ENCODE data around the gene GPR65.
A peak's percentile ranks its signal among the peaks of the same experiment; 100 is the strongest.

The GPR65 gene, protein sequence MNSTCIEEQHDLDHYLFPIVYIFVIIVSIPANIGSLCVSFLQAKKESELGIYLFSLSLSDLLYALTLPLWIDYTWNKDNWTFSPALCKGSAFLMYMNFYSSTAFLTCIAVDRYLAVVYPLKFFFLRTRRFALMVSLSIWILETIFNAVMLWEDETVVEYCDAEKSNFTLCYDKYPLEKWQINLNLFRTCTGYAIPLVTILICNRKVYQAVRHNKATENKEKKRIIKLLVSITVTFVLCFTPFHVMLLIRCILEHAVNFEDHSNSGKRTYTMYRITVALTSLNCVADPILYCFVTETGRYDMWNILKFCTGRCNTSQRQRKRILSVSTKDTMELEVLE
- 27.2 to 35.4 (median 30.8) reads per million in 4 experiments for total RNA-seq

DNA sequence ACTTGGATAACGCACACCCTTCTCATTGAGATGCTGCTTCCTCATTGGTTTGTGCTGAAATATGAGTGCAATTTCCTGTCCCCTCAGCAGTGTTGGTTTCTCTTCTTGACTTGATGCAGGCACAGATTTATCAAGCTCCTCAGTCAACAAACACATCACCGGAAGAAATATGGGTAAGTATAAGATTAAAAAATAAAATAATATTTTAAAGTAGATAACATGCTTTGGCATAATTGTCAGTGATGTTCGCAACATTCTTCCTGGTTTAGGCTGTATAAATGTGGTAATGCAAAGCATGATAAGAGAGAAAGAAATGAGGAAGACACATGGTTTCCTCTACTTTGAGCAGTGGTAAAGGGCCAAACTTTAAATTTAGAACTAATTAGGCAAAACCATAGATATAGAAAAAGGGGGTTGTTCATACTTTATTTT lies at the start of gene GPR65:
Gene GPR65 (plus strand): TSS at position 86 of the 432 bp plus-strand sequence. CDS start 5,713 bp downstream, outside the sequence.
- DNase-seq = no peak

DNA sequence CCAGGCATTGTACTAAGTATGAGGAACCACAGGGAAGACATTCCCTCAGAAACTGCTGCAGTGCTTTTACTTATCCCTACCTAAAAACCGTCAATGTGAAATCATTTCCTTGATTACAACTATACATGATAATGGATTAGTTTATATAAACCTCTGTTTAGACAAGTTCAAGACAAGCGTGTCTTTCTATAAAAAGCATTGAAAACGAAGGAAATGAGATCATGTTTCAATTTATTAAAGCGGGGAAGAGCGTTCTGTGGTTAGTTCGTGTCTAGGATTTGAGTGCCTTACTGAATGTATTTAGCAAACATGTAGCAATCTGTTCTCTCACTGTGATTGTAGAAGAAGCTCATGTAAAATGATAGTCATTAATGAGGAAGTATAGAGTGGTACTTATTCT lies 49.4 kb upstream of the GPR65 start:
- DNase-seq = no peak

DNA sequence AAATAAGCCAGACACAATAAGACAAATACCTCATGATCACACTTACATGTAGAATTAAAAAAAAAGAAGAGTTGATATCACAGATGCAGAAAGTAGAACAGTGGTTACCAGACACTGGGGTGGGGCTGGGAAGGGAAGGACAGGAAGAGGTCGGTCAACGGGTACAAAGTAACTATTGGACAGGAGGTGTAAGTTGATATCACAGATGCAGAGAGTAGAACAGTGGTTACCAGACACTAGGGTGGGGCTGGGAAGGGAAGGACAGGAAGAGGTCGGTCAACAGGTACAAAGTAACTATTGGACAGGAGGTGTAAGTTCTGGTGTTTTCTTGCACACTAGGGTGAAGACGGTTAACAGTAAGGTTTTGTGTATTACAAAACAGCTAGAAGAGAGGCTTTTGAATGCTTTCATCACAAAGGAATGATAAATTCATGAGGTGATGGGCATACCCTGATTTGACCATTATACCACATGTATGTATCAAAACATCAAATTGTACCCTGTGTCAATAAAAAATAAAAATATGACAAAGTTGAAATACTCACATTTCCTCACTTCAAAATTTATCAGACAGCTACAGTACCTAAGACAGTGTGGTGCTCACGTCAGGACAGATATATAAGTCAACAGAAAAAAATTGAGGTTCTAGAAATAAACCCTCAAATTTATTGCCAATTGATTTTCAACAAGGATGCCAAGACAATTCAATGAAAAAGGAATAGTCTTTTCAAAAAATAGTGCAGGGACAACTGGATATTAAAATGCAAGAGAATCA lies 44.7 kb upstream of the GPR65 start:
- DNase-seq = no peak

DNA sequence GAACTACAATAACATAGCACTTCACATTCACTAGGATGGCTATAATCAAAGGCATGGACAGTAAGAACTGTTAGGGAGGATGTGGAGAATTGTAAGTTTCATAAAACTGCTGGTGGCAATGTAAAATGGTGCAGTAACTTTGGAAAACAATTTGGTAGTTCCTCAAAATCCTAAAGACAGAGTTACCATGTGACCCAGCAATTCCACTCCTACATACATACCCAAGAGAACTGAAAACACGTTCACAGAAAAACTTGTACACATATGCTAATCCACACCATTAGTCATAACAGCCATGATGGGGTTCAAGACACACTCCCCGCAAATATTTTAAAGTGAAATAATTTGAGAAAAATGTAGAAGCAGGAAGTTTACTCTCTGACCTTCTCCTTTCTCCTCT lies 43.7 kb upstream of the GPR65 start:
- DNase-seq = no peak

DNA sequence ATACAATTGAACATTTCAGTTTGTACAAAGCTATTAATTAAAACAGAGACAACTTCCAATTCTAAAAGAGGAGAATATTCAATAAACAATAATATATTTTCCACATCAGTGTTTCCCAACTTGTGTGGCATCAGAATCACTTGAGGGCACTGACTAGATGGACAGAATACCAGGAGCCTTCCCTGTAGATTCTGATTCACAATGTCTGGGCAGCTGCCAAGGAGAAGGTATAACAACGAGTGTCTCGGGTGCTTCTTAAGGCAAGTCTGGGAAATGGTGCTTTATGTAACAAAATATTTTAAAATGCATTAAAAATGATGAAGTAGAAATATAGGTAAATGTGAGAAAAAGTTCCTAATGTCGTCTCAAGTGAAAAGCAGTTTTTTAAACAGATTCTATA lies 38.1 kb upstream of the GPR65 start:
- no peak for DNase-seq

DNA sequence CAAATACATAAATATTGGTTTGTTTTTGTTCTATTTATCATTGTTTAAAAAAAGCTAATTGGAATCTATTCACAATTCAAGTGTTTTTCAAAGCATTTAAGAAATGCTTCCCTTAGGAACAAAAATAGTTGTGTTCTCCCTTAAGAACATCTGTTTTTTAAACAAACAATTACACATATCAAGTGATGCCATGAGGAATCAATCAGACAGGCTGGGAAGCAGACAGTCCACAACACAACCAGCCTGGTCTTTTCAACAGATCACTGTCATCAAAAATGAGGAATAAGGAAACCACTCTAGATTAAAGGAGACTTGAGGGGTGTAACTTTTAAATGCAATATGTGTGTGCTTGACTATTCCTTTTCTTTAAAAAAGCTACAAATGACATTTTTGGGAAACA lies 37.4 kb upstream of the GPR65 start:
- no peak for DNase-seq

DNA sequence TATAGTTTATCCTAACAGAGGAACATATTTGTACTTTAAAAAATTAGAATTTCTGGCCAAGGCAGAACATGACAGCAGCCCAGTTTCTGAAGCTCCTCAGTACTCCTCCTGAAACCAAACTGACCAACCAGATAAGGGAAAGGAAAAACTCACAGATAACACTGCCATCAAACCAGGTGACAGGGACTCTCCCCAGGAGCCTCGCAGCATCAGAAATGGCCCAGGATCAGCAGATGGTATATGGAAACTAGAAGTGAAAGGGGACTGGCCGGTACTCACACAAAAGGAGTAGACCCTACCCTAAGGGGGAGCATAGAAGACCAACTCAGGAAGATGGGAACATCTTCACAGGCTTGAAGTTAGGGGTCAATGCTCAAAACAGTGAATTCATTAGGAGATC lies 33.9 kb upstream of the GPR65 start:
- DNase-seq = no peak

DNA sequence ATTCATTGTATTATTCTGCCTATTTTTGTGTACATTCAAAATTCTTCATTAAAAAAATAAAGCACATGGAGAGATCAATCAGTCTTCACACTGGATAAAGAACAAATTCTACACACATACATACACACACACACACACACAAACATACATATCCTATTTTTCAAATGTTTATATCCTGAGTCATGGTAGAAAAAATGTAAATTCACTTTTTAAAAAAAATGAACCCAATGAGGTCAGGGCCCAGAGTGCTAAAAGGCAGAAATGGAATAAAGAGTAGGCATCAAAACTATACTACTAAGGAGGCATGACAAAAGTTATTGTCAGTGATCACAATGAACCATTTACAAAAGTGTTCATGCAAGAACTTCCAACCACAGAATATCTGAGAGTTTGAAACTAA lies 29.3 kb upstream of the GPR65 start:
- DNase-seq = no peak

DNA sequence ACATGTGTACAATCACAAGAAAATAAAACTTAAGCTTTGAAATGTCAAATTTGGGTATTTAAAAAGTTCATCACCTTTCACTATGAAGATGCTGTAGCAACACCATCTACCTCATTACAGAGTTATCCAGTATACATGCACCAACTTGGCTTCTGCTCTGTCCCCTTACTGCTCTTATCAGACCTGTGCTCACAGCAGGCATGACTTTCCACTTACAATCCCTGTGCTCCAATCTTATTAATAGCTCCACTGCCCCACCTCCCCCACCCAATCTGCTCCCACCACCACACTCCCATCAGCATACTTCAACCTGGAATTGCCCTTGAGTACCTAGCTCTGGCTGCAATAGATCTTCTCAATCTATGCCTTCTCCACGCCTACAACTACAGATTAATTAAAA lies 25.2 kb upstream of the GPR65 start:
- DNase-seq = no peak

DNA sequence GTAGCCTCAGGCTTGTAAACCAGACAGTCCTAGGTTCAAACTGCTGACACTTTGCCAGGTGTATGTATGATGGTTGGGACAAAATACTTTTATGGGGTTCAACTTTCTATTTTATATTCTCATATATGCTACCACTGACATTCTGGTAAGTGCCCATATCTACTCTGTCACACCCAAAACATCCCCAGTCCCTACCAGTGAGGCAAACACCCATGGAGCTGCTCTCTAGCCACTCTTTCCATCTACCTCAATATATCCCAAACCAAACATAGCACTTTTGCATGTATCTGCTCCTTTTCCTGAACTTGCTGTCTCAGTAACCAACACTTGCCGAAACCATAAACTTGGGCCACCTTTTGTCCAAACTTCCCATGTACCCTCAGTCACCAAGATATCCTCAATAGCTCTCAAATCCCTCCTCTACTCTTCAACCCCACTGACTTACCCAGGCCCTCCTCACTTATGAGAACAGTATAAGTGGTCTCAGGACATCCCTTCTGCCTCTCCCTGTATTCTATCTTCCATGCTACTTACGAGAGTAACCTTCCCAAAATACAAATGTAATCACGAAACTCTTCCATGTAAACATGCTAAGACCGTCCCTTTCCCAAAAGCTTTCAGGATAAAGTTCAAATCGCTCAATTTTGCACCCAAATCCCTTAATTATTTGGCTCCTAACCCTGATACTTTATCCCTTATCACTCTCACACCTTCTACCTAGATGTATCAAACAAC lies 15.5 kb upstream of the GPR65 start:
- DNase-seq = no peak

DNA sequence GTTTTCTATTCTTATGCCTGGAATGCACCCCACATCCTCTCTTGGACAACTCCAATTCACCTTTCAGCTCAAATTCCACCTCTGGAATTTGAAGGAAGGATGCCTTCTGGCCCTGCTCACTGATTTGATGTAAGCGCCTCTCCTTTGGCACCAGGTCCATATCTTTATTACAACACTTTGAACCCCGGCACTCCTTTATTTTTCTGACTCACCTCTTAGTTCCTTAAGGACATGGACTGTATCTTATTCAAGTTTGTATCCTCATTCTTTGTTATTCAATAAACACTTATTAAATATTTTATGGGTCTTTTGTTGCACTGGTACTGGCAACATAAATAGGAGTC lies 15.0 kb upstream of the GPR65 start:
- DNase-seq = no peak

DNA sequence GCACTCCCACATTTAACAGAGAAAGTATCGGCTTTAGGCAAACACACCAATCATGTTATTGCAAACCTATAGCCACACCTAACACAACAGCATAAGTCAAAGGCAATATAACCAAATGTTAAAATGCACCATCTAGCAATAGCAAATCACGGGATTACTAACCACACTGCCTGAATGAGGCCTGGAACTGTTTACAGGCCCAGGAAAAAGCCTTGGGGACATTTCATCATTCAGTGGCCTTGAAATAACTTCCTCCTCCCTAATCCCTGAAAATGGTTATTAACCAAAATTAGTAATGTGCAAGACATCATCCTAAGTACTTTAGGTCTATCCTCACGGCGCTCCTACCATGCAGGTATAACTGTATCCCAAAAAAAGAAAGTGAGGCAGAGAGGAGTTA lies 14.3 kb upstream of the GPR65 start:
- no peak for DNase-seq

DNA sequence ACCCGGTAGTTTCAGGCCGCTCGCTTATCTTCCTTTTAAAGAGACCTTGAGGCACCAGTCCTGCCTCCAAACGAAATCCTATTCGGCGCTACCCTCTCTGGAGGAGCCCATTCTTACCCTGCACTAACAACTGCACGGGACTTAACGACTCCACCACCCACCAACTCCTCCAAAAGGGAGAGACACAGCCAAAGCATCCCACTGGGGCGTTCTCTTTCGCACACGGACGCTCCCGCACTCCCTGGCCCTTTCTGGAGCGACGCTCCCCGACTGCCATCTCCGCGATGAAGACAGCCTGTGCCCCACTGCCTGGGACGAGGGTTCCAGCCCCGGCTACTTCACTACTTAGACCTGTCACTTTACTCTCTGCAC lies 12.6 kb upstream of the GPR65 start:
- no peak for DNase-seq

DNA sequence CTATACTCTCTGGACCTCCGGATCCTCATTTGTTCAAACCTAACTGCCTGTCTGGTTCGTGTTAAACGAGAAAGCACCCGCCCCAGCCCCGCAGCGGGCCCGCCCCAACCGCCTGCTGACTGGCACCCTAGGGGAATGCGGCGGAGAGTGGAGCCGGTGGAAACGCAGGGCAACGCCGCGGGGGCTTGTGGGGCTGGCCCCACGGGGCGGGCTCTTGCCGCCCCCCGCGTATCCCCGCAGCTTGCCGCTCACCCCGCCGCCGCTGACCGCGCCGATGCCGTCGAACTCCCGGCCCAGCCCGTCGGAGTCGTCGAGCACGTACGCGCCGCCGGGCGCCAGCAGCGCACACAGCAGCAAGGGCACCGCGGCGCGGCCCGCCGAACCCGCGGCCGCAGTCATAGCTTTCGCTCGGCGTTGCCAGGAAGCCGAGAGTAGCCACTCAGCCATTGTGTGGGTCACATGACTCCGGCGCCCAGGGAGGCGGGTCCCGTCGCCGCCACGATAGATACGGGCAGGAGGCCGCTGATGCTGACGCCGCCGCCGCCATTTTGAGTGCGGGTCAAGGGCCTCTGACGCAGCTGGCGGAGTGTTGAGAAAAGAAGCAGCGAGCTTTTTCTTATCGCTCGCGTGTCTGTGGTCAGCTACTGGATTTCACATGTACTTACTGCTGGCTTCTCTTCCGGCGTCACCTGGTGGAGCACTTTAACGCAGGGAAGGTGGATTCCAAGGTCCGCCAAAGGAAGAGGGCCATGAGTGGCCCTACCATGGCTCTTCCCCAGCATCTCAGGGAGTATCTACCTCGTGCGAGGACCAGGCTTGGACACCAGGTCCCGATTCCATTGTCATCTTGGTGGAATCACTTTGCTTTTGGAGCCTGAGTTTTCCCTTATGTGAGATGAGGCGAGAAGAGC lies 12.0 kb upstream of the GPR65 start, which contains the start of gene GALC:
Gene GALC (minus strand): TSS at position 465 of the 911 bp plus-strand sequence. CDS start 18 bp downstream, at position 447.
- peak; percentile 91 for DNase-seq

DNA sequence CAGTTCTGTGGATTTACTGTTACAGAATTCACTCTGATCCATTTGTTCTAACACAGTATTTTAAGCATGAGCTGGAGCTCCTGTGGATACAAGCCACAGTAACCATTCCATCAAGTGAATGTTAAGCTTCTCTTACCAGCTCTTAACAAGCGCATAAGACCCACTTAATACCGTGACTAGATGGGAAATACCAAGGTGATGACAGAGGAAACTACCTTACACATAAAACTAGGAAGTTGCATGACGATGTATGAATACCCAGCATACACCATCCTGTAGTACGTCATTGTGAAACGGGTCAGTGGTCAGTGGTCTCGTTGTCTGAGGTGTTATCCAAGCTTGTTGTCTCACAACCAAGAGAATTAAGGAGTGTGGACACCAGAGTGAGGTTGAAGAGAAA lies 10.0 kb upstream of the GPR65 start:
- no peak for DNase-seq

DNA sequence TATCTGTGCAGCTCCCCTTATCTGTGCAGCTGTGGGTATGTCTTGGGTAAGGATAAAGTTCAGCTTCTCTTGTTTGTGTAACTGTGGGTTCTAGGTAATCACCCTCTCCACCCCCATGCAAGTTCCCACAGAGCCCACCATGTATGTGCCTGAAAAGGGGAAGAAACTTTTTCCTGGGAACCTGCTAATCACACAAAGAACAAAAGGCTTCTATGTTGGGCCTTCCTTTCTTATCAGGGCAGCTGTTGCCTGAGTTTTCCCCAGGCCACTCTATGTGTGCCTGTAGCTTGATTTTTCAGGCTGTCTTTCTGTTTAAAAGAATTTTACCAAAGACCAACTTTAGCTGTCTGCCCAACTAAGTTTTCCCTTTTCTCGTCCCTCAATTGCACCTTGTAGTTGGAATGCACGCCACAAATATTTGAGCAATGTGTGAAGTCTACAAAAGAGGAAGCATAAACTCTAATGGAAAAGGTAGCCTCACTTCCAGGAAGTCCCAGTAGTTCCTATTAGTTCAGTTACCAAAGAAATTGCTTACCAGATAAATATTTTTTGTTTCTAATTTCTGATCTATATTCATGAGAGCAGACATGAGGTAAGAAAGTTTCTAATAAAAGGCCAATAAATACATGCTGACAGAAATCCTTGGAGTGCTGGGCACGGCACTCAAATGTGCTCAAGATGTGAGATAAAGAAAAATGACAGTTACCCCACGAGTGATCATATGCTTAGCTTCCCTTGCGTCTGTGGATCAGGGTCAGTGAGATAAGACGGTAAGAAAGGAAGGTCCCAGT lies 9.2 kb upstream of the GPR65 start:
- no peak for DNase-seq

DNA sequence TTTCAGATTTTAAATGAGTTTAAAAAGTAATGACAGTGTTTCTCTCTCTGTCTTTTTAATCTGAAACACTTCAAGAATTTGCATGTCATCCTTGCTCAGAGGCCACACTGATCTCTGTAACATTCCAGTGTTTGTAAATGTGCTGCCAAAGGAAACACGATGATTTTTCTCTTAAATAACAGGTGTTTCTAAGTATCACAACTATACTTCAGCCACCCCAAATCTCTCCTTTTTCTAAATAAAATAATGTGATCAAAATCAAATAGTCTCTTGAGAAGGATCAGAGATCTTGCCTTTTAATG lies 8.7 kb upstream of the GPR65 start:
- DNase-seq = no peak

DNA sequence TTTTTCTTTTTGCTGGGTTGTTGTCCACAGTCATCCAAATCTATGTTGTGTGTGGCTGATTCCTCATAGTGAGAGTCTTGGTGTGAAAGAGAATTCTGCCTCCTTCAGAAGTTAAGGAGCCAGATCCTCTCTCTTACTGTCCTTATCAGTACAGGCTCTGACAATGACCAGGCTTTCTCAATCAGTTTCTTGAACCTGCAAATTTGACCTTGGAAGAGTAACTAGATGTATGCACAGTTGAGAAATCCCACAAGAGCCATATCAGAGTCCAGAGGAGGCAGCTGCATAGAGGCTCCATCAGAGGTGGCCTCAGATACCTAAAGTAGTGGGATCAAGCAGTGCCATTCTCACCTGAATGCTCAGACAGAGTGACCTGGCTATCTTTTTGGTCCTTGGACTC lies 6.5 kb upstream of the GPR65 start:
- DNase-seq = no peak

DNA sequence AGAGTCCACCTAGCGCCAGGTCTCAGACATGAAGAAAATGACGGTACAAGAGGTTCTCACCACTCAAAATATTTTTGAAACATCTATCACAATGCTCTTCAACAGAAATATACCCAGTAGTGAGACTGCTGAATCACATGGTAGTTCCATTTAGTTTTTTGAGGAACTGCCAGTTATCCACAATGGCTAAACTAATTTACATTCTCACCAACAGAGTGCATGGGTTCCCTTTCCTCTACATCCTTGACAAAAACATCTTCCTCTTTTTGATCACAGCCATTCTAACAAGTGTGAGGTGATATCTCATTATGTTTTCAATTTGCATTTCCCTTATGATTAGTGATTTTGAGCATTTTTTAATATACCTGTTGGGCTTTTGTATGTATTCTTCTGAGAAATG lies 5.7 kb upstream of the GPR65 start:
- no peak for DNase-seq

DNA sequence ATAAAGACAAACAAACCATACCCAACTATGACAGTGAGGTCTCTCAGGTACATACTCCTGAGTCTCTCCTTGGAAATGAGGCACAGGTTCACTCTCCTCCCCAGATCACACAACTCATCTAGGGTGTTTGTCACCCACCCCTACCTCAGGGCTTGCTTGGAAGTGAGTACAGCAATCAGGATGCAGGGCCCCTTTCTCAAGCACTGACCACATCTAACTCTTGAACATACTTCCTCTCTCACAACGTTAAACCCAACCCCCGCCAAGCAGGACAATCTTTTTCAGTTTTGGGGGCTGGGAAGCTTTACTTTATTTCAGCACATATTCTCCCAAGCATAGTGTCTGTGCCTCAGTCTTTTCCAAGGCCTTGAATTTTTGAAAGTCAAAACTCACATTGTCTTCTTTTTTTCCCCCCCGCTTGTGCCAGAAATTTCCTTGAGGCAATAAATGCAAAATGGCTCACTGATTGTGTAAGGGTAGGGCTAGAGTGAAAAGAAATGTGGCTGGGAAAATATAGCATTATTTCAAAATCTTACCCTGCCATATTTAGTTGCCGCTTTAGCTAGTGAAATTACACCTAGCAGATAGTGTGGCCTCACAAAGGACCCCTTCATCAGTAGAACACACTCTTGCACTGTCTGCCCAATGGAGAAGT lies 2.4 kb upstream of the GPR65 start:
- no peak for DNase-seq

DNA sequence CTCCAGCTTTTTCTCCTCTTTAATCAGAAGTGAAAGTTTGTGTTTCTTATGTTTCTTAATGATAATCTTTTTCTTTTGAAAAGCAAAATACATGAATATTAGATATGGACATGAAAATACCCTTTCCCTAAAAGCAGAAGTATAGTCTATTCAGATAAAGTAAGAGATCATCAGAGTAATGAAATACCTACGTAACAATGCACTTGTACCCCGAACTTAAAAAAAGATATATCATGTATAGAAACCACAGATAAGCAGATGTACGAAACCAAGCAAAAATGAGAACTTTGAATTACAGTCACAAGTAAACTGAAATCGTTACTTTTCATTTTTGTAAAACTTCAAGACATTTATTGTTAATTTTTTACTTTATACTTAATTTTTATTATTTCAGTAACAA lies 1.5 kb upstream of the GPR65 start:
- no peak for DNase-seq
